GM21515 (cell line): ENCODE measurements around the gene CCL1.

Experiments
- ATAC-seq: cut with Tn5 transposase; IDR thresholded peaks from one replicate; pipeline ENCODE4 v1.9.1; 2021; ENCODE audit not compliant: unreplicated experiment

The CCL1 gene, protein sequence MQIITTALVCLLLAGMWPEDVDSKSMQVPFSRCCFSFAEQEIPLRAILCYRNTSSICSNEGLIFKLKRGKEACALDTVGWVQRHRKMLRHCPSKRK

DNA sequence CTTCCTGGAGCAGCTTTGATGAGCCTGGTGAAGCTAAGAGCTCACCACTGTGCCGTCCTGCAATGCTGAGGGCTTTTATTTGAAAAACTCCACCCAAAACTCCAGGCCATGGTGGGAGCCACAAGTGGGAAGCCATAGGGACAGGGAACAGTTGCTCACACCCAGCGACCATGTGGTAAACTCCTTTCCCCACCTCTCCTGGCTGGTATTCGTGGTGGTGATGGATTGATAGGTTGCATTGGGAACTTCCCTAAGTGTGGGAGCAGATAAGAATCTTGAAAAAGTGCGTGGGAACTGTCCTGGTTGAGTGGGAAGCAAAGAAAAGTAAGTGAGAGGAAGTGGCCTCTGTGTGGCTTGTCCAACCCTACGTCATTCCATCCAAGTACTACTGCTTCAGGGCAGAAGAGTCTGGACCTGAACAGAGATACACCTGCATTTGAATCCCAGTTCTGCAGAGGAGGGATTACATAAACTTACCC, at the start of gene CCL1:
Gene CCL1 (minus strand): TSS at position 51 of the 479 bp plus-strand sequence. CDS start 72 bp downstream, outside the sequence.
- ATAC-seq = no peak

DNA sequence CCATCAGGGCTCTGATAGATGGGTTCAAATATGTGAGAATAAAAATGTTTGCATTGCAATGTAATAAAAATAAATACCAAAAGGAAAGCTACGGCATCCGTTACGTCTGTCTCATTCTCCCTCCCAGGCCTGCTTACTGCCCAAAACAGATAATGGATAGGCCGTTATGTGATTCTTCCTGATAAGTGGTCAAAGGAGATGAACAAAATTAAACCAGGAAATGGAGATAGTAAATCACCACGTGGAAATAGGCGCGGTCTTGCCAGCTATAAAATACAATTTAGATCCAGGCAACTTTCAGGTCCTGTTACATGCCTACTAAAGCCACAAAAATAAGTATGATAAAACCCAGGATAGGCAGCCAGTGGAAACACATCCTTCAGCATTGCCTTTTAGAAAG, 49.5 kb upstream of the CCL1 start:
- ATAC-seq = no peak

DNA sequence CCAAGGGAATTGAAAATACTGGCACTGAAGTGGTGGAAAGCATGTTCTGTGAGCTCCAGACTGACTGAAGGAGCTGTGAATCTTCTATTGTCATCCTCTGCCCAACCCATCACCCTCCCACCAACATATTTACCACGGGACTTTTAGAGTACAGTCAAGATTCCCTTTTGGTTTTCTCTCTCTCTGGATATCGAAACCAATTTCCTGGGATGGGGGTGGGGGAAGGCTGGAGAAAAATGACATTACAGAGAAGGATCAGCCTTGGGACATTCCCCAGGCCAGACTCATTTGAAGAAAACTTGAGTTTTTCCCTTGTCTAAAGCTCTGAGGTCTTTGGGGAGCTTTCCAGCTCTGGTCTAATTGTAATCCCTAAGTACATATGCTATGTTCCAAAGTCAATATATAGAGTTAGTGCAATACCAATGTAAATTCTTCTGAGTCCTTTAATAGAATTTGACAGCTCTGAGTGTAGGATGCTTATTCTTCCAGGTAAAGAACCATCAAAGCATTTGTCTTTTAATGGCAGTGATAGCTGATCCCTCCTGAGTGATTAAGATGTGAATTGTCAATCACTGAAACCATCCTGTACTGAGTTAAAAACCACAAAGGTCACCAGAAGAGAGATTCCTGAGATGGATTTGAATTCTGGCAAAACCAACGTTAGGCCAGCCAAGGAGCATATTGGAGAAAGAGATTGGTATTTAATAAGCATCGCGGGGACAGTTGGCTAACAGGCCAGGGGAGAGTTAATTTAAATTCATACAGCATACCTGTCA, 48.8 kb upstream of the CCL1 start:
- ATAC-seq = no peak

DNA sequence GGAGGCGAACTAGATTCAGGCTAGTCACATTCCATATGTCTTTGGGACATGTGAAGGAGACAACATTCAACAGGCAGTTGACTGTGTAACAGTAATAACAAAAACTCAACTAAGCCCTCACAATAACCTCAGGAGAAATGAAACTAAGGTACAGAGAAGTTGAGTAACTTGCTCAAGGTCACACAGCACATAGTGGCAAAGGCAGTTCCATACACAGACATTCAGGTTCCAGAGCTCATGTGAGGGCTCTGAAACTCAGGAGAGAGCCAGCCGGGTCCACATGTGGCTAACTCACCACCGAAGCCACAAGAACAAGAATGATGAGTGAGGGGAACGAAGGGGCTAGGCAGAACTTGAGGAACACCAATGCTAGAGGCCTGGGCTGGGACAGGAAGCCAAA, 46.3 kb upstream of the CCL1 start:
- no peak for ATAC-seq

DNA sequence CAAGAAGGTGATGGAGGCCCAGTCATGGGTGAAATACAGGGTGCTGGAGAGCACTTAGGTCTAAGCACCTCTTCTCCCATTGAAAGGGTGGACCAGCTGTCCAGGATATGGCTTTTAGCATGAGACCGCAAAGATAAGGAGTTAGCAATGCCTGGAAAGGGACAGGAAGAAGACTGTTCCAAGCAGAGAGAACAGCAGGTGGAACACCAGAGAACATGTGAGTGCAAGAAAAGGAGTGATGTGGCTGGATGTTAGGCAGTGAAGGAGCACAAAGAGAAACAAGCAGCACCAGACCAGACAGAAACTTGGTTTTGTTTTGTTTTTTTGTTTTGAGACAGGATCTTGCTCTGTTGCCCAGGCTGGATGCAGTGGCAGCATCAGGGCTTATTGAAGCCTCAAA, 45.4 kb upstream of the CCL1 start:
- ATAC-seq = no peak

DNA sequence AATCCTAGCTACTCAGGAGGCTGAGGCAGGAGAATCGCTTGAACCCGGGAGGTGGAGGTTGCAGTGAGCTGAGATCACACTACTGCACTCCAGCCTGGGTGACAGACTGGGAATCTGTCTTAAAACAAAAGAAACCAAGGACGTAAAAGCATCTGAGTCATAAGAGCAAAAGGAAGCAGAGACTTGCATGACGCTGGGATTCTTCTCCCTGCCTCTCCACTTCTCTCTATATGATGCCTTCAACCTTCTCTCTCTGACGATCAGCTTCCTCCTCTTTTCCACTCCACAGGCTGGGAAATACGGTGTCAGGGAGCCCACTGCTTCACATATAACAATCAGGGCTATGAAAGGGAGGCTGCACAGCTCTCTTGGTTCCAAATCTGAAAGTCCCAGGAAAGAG, 43.2 kb upstream of the CCL1 start:
- ATAC-seq = no peak

DNA sequence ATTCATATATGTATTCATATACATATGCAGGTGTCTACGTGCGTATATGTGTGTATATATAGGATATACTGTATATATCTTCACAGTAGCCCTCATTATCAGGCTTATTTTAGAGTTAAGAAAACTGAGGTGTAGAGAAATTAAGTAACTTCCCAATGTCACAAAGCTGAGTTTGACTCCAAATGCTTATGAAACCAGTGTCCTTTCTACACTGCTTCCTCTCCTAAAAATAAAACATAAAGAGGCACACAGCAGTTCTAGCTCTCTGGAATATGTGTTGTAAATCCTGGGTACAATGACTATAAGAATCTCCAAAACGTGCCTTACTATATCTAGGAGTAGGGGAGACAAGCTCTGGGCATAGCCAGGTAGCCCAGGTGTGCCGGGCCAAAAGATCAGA, 40.0 kb upstream of the CCL1 start:
- ATAC-seq = no peak

DNA sequence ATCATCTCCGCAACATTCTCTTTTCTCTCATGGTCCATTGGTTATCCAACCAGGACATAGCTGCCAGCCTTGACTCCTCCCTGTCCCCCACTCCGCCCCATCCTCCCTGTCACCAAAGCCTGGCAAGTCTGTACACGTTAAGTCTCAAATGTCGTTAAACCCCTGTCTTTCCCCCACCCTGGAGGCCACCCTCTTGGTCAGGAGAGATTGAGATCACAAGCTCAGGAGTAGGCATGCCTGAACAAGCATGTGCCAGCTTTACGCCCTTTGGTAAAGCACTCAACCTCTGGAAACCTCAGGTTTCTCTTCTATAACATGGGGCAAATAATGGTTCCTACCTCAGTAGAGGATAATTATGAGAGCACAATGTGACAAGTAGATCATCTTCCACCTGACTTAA, 38.1 kb upstream of the CCL1 start:
- ATAC-seq = no peak

DNA sequence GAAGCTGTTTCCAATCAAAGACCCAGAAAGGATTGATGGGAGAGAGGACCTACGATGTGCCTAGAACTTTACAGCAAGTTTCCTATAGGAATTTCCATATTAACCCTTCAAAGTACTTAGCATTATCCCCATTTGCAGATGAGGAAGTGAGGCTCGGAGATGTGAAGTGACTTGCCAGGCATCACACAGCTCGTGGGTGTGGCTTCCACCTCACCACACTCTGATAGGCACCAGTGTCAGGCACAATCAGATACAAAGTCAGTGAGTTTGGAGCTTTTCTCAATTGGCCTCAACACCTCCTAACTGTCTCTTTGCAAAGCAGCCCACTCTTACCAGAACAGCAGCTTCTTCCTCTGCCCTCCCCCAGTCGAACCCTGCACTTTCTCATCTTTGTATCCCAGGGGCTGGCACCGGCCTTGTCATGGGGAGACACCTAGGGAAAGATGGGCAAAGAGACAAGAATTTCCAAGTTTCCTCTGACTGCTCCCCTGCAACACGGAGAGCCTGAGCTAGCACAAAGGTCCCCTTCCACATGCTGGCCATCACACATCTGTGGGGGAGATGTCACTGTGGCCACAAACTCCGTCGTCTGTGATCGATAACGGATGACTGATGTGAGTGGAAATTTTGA, 37.4 kb upstream of the CCL1 start:
- ATAC-seq = no peak

DNA sequence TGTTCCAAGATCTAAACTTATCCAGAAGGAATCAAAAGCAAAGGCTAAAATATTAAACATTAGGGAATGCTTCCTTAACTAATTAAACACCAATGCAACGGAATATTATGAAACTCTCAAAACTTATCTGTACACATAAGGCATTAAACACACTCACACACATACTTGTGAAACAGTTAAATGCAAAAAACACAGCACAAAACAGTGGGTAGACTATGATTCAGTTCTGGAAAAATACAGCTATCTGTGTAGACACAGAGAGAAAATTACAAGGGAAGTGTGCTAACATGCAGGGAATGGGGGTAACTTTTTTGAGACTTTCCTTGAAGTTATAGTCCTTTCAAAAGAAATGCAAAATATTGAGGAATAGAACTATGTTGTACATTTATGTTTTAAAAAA, 36.7 kb upstream of the CCL1 start:
- no peak for ATAC-seq

DNA sequence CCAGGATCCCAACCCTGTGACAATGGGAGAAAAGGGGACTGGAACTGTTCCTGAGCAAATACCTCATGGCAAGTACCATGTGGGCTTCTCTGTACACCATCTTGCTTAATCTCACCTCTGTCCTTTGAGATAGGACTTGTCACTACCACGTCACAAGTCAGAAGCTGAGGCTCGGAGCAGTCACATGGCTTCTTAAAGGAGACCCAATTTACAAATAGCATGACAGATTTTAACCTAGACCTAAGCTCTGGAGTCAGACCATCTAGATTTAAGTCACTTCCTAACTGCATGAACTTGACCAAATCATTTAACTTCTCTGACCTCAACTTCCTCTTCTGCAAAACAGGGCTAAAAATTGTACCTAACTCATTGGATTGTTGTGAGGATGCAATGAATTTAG, 36.0 kb upstream of the CCL1 start:
- ATAC-seq = no peak

DNA sequence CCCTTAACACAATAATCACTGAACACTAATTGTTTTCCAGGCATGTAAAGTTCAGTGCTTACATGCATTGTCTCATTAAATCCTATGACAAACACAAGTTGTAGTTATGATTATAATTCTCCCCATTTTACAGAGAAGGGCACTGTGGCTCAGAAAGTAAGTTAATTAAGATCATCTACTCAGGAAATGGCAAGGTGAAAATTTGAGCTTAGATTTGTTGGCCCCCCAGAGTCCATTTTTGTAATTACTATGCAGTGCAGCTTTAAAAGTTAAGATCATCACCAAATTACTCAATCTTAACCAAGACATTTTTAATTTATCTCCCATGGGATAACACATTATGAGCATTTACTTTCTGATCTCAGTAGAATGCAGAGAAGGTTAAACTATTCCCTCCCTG, 34.2 kb upstream of the CCL1 start:
- ATAC-seq = no peak

DNA sequence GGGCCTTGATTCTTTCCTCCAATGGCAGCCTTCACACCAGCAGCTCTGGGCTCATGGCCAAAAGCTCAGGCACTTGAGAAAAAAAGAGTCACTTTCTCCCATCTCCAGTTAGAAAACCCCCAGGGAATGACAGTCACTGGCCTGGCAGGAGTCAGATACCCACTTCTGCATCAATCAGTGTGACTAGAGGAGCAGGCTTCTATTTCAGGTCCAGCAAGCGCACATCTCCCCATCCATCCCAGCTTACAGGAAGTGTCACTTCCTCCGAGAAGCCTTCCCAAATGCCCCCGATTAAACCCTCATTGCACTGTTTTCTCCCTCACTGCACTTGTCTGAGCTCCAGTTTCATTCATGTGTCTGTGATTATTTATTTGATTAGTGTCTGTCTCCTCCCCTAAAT, 30.4 kb upstream of the CCL1 start:
- no peak for ATAC-seq

DNA sequence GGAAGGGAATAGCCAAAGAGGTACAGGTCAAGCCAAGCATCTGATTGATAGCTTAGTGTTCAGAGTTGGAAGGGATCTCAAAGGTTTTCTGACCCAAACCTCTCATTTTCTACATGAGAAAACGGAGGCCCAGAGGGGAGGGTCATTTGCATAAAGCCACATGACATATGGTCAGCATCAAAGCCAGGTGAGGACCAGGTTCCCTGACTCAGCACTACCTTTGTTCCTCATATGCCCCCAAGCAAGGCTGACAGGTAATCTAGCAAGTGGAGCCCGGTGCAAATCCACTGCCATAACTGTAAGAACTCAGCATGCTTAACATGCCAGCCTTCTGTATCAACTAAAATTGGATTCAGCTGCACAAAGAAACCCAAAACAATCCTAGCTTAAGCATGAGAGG, 28.2 kb upstream of the CCL1 start:
- no peak for ATAC-seq

DNA sequence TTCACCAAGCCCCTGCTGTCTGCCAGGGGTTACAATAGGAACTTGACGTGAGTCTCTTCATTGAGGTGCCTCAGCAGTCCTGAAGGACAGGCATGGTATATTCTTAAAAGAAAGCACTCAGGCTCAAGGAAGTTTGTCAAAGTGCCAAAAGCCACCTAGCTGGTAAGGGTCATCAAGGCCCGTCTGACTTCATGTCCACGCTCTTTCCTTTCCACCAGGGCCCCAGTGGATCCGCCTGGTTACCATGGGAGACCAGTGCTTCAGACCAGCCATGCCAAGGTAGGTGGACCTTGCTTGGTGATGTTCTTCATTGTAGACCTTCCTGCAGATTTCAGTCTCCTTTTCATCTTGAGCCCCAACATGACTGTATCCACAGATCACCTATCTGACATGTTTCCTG, 27.6 kb upstream of the CCL1 start:
- no peak for ATAC-seq

DNA sequence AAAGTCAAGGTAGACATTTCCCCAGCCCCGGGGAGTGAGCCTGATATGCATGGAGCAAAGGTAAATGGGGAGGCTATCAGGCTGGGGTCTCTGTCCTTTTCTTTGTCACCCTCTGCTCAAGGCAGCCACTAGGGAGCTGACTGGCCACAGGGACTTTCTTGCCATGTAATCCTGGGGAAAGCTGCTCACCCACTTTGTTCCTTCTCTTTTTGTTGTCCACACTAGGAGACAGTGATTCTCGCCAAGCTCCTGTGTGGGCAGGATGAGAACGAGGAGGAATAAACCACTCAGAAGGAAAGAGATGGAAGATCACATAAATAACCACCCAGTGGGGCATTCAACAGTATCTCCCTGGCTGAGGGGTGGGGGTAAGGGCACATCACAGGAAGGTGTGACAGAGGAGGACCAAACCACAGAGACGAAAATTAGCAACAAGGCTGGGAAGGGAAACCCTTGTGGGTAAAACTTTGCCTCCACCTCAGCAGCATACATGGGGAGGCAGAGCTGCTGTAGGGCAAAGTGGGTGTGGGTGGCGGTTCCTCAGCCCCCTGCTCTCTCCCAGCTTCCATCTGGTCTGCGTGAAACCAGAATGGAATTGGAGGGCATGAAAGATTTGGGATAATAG, 26.2 kb upstream of the CCL1 start:
- no peak for ATAC-seq

DNA sequence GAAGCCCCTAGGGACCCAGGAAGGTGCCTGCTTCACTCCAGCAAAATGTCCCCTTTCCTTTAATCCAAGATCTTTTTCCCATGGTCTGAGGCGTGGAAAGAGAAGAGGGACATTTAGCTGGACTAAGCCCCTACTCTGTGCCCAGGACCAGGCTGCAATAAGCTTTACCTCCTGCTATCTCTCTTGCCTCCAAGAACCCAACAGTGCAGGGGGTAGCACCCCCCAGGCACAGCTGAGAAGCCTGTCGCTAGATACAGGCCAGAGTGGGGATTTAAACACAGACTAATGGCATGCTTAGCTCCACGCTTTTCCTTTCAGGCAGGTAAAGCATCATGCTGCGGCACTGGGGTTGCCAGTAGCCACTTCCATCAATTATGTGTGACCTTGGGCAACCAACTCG, 24.5 kb upstream of the CCL1 start:
- ATAC-seq = no peak

DNA sequence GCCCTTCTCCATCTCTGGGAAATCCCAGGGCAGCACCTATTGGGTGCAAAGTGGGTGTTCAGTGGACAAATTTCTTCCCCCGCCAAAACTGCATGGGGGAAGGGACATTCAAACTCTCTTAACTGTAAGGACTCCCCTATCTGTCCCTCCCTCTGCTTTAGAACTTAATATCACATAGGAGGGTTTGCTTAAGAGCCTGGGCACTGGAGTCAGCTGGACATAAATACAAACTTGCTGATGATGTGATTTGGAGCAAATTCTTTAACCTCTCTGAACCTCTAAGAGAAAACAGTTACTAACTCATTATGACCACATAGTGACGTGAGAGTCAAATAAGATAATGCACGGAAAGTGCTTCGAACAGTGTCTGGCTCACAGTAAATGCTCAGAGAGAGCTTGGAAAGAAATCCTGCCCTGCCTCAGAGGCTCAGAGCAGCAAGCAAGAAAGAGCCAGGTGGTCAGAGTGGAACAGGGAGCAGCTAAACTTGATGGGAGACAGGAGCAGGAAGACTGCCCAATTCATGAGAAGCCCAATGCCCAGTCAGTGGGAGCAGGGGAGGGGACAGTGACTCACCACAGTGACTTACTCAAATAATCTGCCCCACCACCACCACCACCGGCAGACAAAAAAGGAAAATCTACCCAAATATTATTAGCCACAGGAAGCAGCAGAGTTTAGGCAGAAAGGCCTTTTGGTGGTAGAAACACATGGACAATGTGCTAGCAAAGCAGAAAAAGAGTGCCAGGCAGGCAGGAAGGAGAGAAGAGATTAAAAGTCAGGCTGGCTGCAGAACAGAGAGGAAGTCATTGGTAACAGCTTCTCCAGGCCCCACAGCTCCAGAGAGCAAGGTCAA, 23.9 kb upstream of the CCL1 start:
- no peak for ATAC-seq

DNA sequence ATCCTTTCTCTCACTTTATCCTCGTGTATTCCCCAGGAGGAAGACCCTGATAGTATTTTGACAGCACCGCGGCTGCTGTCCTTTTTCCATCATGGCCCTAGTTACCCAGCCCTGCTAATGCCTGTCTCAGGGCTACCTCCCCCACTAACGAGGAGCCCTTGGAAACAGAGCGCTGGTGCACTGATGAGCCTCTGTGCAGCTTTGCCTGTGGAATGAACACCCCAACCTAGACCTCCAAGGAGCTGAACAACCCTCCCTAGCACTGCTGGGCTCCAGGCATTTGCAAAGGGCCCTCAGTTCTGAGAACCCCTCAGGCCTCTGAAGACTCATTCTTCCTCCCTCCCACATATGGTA, 23.3 kb upstream of the CCL1 start:
- no peak for ATAC-seq

DNA sequence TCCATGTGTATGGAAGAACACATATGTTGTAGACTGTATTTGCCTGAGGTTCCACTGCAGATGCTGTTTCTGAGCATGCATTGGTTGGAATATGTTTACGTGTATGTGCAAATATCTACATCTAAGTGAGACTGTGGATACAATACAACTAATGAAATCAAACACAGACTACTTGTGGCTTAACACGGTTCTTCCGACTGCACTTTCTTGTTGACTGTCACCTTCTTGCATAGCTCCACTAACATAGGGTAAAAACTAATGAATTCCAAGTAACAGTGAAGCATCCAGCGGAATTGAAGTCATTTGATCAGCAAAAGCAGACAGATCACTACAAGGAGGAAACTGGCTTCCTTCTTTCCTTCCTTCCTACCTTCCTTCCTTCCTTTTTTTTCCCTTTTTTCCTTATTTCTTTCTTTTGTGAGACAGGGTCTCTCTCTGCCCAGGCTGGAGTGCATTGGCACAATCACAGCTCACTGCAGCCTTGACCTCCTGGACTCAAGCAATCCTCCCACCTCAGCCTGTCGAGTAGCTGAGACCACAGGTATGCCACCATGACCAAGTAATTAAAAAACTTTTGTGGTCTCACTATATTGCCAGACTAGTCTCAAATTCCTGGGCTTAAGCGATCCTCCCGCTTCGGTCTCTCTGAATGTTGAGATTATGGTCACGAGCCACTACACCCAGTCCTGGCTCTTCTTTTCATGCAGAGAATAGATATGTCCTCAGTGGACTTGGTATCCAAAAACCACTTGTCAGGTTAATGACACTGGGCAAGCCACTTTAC, 22.0 kb upstream of the CCL1 start:
- no peak for ATAC-seq
